Mesenchymal stem cell (in vitro differentiated cells and primary cell): ENCODE measurements around the gene SYF2.

ENCODE experiments used
- DNase-seq: peaks from one replicate; pipeline ENCODE4 v3.0.0-alpha.2; 2013
- H2AFZ ChIP-seq: one replicate; pipeline ENCODE4 v1.6.1; 2013; ENCODE audit warnings: low read depth, mild to moderate bottlenecking, control low read depth, inconsistent platforms, low read length, moderate library complexity
- H2AK5ac ChIP-seq: 2 replicates; pipeline ENCODE4 v1.6.1; 2013; ENCODE audit warnings: low read length, moderate library complexity, mild to moderate bottlenecking, inconsistent platforms; ENCODE audit not compliant: severe bottlenecking
- H2BK120ac ChIP-seq: one replicate; pipeline ENCODE4 v1.6.1; 2013; ENCODE audit warnings: low read depth, mild to moderate bottlenecking, inconsistent platforms, low read length, moderate library complexity
- H2BK12ac ChIP-seq, 2 experiments: one replicate each; pipeline ENCODE4 v1.6.1; 2013; ENCODE audit warnings: inconsistent platforms in 2 of 2, low read length in 2 of 2, mild to moderate bottlenecking in 2 of 2, moderate library complexity in 2 of 2, control low read depth in 1 of 2
- H2BK15ac ChIP-seq: one replicate; pipeline ENCODE4 v1.6.1; 2013; ENCODE audit warnings: mild to moderate bottlenecking, low read depth, inconsistent platforms; ENCODE audit not compliant: poor library complexity, severe bottlenecking
- H2BK5ac ChIP-seq: 2 replicates; pipeline ENCODE4 v1.6.1; 2013; ENCODE audit warnings: low read depth, mild to moderate bottlenecking, low read length, control low read depth, inconsistent platforms; ENCODE audit not compliant: poor library complexity, severe bottlenecking
- H3K14ac ChIP-seq, 2 experiments: one replicate each; pipeline ENCODE4 v1.6.1; 2013; ENCODE audit warnings: inconsistent platforms in 2 of 2, low read length in 2 of 2, control low read depth in 1 of 2, mild to moderate bottlenecking in 1 of 2, moderate library complexity in 1 of 2
- H3K18ac ChIP-seq, 2 experiments: one replicate each; pipeline ENCODE4 v1.6.1; 2013; ENCODE audit warnings: inconsistent platforms in 2 of 2, low read length in 2 of 2, control low read depth in 1 of 2, low read depth in 1 of 2, mild to moderate bottlenecking in 1 of 2
- H3K23ac ChIP-seq, 2 experiments: one replicate each; pipeline ENCODE4 v1.6.1; 2013; ENCODE audit warnings: inconsistent platforms in 2 of 2, low read length in 2 of 2, mild to moderate bottlenecking in 2 of 2, moderate library complexity in 2 of 2, control low read depth in 1 of 2
- H3K27ac ChIP-seq: 2 replicates; pipeline ENCODE4 v1.5.1; 2013; ENCODE audit warnings: mild to moderate bottlenecking, moderate library complexity, low read length, control low read depth, inconsistent platforms; ENCODE audit not compliant: poor library complexity, severe bottlenecking
- H3K27me3 ChIP-seq, 2 experiments: 2 replicates each; pipeline versions ENCODE4 v1.6.1 to v1.7.0; 2013; ENCODE audit warnings: low read length in 2 of 2, mild to moderate bottlenecking in 2 of 2, moderate library complexity in 2 of 2, control low read depth in 1 of 2, inconsistent platforms in 1 of 2; ENCODE audit not compliant: control insufficient read depth in 1 of 2, insufficient read depth in 1 of 2
- H3K36me3 ChIP-seq, 2 experiments: 2 replicates each; pipeline versions ENCODE4 v1.6.1 to v1.7.0; 2013; ENCODE audit warnings: low read length in 2 of 2, control low read depth in 1 of 2, inconsistent platforms in 1 of 2, low read depth in 1 of 2, mild to moderate bottlenecking in 1 of 2; ENCODE audit not compliant: insufficient read depth in 2 of 2, control insufficient read depth in 1 of 2
- H3K4ac ChIP-seq, 2 experiments: one replicate each; pipeline ENCODE4 v1.6.1; 2013; ENCODE audit warnings: inconsistent platforms in 2 of 2, low read length in 2 of 2, mild to moderate bottlenecking in 2 of 2, moderate library complexity in 2 of 2, control low read depth in 1 of 2, low read depth in 1 of 2
- H3K4me1 ChIP-seq: 2 replicates; pipeline ENCODE4 v1.6.1; 2013; ENCODE audit warnings: low read depth, low read length, control low read depth; ENCODE audit not compliant: control insufficient read depth, insufficient read depth
- H3K4me2 ChIP-seq: 2 replicates; pipeline ENCODE4 v1.6.1; 2013; ENCODE audit warnings: low read length, mild to moderate bottlenecking, inconsistent platforms; ENCODE audit not compliant: poor library complexity, severe bottlenecking
- H3K4me3 ChIP-seq, 2 experiments: 2 replicates each; pipeline versions ENCODE4 v1.5.1 to v1.7.0; 2013; ENCODE audit warnings: low read length in 2 of 2, mild to moderate bottlenecking in 2 of 2, control low read depth in 1 of 2, low read depth in 1 of 2; ENCODE audit not compliant: insufficient read depth in 1 of 2
- H3K79me1 ChIP-seq: replicated peaks from 2 replicates; pipeline ENCODE4 v1.6.1; 2013; ENCODE audit warnings: mild to moderate bottlenecking, control low read depth, low read length, inconsistent platforms; ENCODE audit not compliant: poor library complexity, severe bottlenecking
- H3K9ac ChIP-seq: 2 replicates; pipeline ENCODE4 v1.7.0; 2013; ENCODE audit warnings: mild to moderate bottlenecking, low read length, moderate library complexity
- H3K9me3 ChIP-seq: 2 replicates; pipeline ENCODE4 v1.7.0; 2013; ENCODE audit warnings: mild to moderate bottlenecking, low read length; ENCODE audit not compliant: control insufficient read depth
- H4K8ac ChIP-seq: one replicate; pipeline ENCODE4 v1.6.1; 2013; ENCODE audit warnings: inconsistent platforms, mild to moderate bottlenecking, low read length, moderate library complexity
- H4K91ac ChIP-seq: one replicate; pipeline ENCODE4 v1.6.1; 2013; ENCODE audit warnings: mild to moderate bottlenecking, low read length, inconsistent platforms
- WGBS: methylation state at CpG from one replicate; pipeline ENCODE4 v1.1.7; 2013; ENCODE audit warnings: mixed read lengths; 5-methylcytosine and 5-hydroxymethylcytosine counted together

Gene SYF2

DNA sequence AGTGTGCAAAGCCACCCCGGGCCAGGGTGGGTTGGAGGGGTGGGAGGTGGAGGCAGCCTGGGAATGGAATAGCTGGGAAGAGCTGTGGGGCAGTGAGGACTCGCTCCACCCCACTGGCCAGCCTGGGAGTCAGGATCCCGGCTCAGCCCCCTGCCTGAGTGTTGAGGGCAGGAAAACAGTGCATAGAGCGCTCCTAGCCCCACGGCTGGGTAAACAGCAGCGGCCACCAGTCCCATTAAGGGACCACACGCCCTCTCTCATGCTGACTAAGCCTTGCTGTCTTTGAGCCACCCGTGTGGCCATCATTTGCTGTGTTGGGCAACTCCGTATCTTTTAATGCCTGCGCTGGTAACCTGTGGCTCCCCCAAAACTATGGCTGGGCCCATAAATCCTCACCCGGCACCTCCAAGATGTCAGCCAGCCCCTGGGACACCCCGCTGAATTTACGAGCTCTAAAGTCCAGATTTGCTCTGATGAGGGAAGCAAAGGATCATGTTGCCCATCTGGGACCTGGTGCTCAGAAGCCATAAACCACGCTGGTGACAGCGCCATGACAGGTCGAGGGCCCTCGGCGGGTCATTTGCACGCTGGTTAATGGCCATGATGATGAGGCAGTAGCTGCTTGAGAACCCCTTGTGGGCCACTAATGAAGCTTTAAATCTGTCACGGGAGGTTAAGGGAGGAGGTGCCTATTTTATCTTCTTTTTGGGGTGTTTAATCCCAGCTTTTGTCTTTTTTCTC, 34.9 kb downstream of the SYF2 start:
- Histone ChIP-seq H4K8ac (no peak overlapping the region), H2BK5ac (no peak overlapping the region), H3K14ac (no peak overlapping the region), H4K91ac (no peak overlapping the region), H3K9ac (no peak overlapping the region), H2AK5ac (no peak overlapping the region), H3K36me3 (no peaks in the 10 kb centered on the region), H3K4me2 (no peak overlapping the region), H3K4me1 (peaks cover 4% of the 10 kb centered on the region), H2BK12ac (no peak overlapping the region), H3K27me3 (peaks cover 84 to 94% of the 10 kb centered on the region in 2 experiments), H3K79me1 (no peaks in the 10 kb centered on the region), H3K18ac (no peak overlapping the region), H2BK120ac (no peak overlapping the region), H3K9me3 (no peaks in the 10 kb centered on the region), H3K4ac (no peak overlapping the region), H3K27ac (no peak overlapping the region), H2BK15ac (no peak overlapping the region), H2AFZ (no peak overlapping the region), H3K23ac (no peak overlapping the region), H3K4me3 (no peak overlapping the region)
- no peak for DNase-seq
- WGBS = 53% methylated on average over 19 of the region's 20 CpGs

- Histone ChIP-seq H3K23ac (no peak overlapping the region), H3K4me2 (no peak overlapping the region), H3K4me3 (no peak overlapping the region), H3K27me3 (peaks cover 87 to 95% of the 10 kb centered on the region in 2 experiments), H2BK12ac (no peak overlapping the region), H3K14ac (no peak overlapping the region), H3K79me1 (no peaks in the 10 kb centered on the region), H2BK15ac (no peak overlapping the region), H3K4me1 (peaks cover 4% of the 10 kb centered on the region), H3K9ac (no peak overlapping the region), H3K18ac (no peak overlapping the region), H2AFZ (no peak overlapping the region), H2AK5ac (no peak overlapping the region), H3K9me3 (no peaks in the 10 kb centered on the region), H3K27ac (no peak overlapping the region), H2BK120ac (no peak overlapping the region), H3K4ac (no peak overlapping the region), H3K36me3 (no peaks in the 10 kb centered on the region), H4K8ac (no peak overlapping the region), H4K91ac (no peak overlapping the region), H2BK5ac (no peak overlapping the region)
- DNase-seq = no peak
- WGBS = 87% methylated on average over 6 of the region's 7 CpGs
Measured at GRCh38 chr1:25196830-25197229, 35.5 kb downstream of the SYF2 start.

DNA sequence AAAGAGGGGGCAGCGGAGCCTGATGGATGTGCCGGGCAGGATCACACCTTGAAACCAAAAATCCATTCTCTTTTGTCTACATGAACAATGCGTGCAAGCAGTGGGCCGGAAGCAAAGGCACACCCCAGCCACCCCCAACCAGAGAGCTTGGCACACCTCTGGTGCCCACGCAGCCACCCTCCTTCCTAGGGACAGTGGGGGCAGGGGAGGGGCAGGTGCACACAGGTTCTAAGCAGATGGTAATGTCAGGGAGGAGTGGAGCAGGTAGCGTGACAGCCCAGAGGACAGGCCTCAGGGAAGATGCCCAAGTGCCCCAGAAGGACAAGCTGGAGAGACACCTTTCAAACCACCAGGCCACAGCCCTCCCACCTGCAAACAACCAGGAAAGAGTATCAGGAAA, 36.5 kb downstream of the SYF2 start:
- H3K4me1 ChIP-seq = peaks cover 4% of the 10 kb centered on the region

DNA sequence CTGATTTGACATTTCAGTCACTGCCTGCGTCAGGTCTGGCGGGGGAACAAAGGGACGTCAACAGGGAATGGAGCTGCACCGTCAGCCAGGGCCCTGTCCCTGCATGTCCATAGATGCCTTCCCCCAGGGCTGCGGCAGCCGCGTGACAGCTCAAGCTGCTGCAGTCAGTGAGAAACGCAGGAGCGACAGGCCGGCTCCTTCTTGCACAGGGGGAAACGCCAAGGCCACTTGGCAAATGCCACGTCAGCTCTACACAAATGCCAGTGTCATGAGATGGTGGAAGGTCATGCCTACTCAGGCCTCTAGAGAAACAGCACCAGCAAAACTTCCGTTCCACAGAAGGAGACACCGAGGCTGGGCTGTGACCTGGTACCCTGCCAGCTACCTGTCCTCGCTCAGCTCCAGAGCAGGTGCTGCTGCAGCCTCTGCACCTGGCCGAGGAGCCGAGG, 37.7 kb downstream of the SYF2 start:
- H3K9ac ChIP-seq = no peak overlapping the region
- H3K79me1 ChIP-seq = no peaks in the 10 kb centered on the region
- H3K27ac ChIP-seq = no peak overlapping the region
- H4K91ac ChIP-seq = no peak overlapping the region
- H2BK120ac ChIP-seq = no peak overlapping the region
- 83% methylated on average over 17 of the region's 17 CpGs for WGBS
- H3K9me3 ChIP-seq = no peaks in the 10 kb centered on the region
- peaks cover 4% of the 10 kb centered on the region for H3K4me1 ChIP-seq
- H3K36me3 ChIP-seq = no peaks in the 10 kb centered on the region
- H4K8ac ChIP-seq = no peak overlapping the region
- peaks cover 74 to 94% of the 10 kb centered on the region in 2 experiments for H3K27me3 ChIP-seq
- H2BK5ac ChIP-seq = no peak overlapping the region
- H2AFZ ChIP-seq = no peak overlapping the region
- H2BK15ac ChIP-seq = no peak overlapping the region
- H3K23ac ChIP-seq = no peak overlapping the region
- no peak overlapping the region for H3K4ac ChIP-seq
- H3K14ac ChIP-seq = no peak overlapping the region
- H2AK5ac ChIP-seq = no peak overlapping the region
- H3K18ac ChIP-seq = no peak overlapping the region
- H2BK12ac ChIP-seq = no peak overlapping the region
- no peak for DNase-seq
- H3K4me2 ChIP-seq = no peak overlapping the region
- no peak overlapping the region for H3K4me3 ChIP-seq

More for the DNA sequence above, 36.5 kb downstream of the SYF2 start:
- Histone ChIP-seq H3K79me1 (no peaks in the 10 kb centered on the region), H3K14ac (no peak overlapping the region), H3K23ac (no peak overlapping the region), H3K18ac (no peak overlapping the region), H3K9ac (no peak overlapping the region), H2BK15ac (no peak overlapping the region), H4K91ac (no peak overlapping the region), H2BK5ac (no peak overlapping the region), H3K27me3 (peaks cover 83 to 95% of the 10 kb centered on the region in 2 experiments), H2BK12ac (no peak overlapping the region), H3K4ac (no peak overlapping the region), H3K4me3 (no peak overlapping the region), H4K8ac (no peak overlapping the region), H3K36me3 (no peaks in the 10 kb centered on the region), H3K4me2 (no peak overlapping the region), H2AFZ (no peak overlapping the region), H2AK5ac (no peak overlapping the region), H2BK120ac (no peak overlapping the region), H3K9me3 (no peaks in the 10 kb centered on the region), H3K27ac (no peak overlapping the region)
- WGBS = 83% methylated on average over 2 of the region's 6 CpGs
- DNase-seq = no peak
